Measurements from ENCODE around the gene TRAFD1. TPM values are rescaled to one million over a fixed set of nuclear protein-coding genes. Genes with fewer than 3 reads are reported as not detected.
A peak's percentile ranks its signal among the peaks of the same experiment; 100 is the strongest.

Gene TRAFD1
- total and polyA plus RNA-seq, 2 of the 13 experiments (the other 11 are each of a cell fraction or from before 2014, with no cell fraction given), result 9.5 to 20.9 TPM

DNA sequence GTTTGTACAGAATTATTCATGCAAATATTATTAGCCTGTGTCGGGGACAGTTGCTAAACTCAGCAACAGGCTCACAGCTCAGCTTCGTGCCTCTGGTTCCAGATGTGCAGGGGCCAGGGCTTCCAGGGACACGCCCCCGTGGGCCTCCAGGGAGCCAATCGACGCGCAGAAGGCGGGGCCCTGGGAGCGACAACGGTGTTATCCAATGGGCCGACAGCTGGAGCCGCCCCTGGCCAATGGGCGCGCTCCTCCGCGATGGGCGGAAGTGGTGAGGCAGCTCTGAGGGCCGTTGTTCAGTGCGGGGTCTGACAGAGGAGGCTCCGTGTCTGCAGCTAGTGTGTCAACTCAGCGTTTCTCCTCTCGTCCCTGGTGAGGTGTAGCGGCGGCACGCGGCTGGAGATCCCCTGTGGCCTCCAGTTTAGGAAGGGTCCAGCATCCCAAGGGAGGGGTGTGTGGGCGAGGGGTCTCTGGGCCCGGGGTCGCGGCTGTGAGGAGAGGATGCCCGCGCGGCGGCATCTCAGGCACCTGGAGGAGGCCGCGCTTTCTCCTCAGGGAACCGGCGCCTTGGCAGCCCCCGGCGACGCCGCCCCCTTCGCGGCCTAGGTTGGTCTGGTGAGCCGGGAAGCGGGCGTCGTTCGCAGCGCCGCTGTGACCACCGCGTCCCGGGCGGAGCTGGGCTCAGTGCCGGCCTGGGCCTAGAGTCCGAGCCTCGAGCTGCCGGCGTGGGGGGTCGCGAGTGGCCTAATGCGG lies at the start of gene TRAFD1 (continued):
- TF ChIP-seq NFE2L1 (CRISPR knock-in tag; IDR thresholded peaks at IDR 0.05; ENCODE audit: borderline replicate concordance) (peak; percentile 65; the same call in 1 of the 2 replicates), CHD2 (IDR thresholded peaks at IDR 0.05; ENCODE audit: low read depth, low read length) (peak; percentile 35; the same call in 1 of the 2 replicates), MTF2 (CRISPR knock-in tag; IDR thresholded peaks at IDR 0.05; ENCODE audit: borderline replicate concordance) (no peak; the same call in 1 of the 2 replicates), JUNB (CRISPR knock-in tag; IDR thresholded peaks at IDR 0.05; ENCODE audit: borderline replicate concordance) (no peak), WIZ (CRISPR knock-in tag; IDR thresholded peaks at IDR 0.05) (no peak), NFYC (CRISPR knock-in tag; IDR thresholded peaks at IDR 0.05) (peak; percentile 100), ZNF772 (CRISPR knock-in tag; IDR thresholded peaks at IDR 0.05) (peak; percentile 69), YY1 (IDR thresholded peaks at IDR 0.05; ENCODE audit: insufficient read depth, insufficient replicate concordance, low read depth, low read length) (no peak), TEAD3 (CRISPR knock-in tag; optimal IDR thresholded peaks at IDR 0.05; ENCODE audit: borderline replicate concordance) (no peak), ARHGAP35 (CRISPR knock-in tag; IDR thresholded peaks at IDR 0.05; ENCODE audit: borderline replicate concordance) (no peak), KLF9 (CRISPR knock-in tag; IDR thresholded peaks at IDR 0.05; ENCODE audit: low read depth) (no peak), KAT7 (CRISPR knock-in tag; IDR thresholded peaks at IDR 0.05; ENCODE audit: borderline replicate concordance) (peak; percentile 63; the same call in 1 of the 2 replicates), MAFF (IDR thresholded peaks at IDR 0.05; ENCODE audit: low read depth, low read length) (peak; percentile 89), NR2F6 (IDR thresholded peaks at IDR 0.05) (no peak), NR2F6 (CRISPR knock-in tag; IDR thresholded peaks at IDR 0.05) (no peak), HMG20B (CRISPR knock-in tag; conservative IDR thresholded peaks at IDR 0.05) (no peak), KDM4B (CRISPR knock-in tag; IDR thresholded peaks at IDR 0.05) (no peak), MIER3 (CRISPR knock-in tag; IDR thresholded peaks at IDR 0.05; ENCODE audit: borderline replicate concordance) (no peak), HOXD1 (CRISPR knock-in tag; IDR thresholded peaks at IDR 0.05) (peak; percentile 65; the same call in 1 of the 2 replicates)
- TF ChIP-seq, protein P1, sequence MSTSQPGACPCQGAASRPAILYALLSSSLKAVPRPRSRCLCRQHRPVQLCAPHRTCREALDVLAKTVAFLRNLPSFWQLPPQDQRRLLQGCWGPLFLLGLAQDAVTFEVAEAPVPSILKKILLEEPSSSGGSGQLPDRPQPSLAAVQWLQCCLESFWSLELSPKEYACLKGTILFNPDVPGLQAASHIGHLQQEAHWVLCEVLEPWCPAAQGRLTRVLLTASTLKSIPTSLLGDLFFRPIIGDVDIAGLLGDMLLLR (CRISPR knock-in tag; IDR thresholded peaks at IDR 0.05), result peak; percentile 85; the same call in 1 of the 2 replicates
- TF ChIP-seq, protein P2, sequence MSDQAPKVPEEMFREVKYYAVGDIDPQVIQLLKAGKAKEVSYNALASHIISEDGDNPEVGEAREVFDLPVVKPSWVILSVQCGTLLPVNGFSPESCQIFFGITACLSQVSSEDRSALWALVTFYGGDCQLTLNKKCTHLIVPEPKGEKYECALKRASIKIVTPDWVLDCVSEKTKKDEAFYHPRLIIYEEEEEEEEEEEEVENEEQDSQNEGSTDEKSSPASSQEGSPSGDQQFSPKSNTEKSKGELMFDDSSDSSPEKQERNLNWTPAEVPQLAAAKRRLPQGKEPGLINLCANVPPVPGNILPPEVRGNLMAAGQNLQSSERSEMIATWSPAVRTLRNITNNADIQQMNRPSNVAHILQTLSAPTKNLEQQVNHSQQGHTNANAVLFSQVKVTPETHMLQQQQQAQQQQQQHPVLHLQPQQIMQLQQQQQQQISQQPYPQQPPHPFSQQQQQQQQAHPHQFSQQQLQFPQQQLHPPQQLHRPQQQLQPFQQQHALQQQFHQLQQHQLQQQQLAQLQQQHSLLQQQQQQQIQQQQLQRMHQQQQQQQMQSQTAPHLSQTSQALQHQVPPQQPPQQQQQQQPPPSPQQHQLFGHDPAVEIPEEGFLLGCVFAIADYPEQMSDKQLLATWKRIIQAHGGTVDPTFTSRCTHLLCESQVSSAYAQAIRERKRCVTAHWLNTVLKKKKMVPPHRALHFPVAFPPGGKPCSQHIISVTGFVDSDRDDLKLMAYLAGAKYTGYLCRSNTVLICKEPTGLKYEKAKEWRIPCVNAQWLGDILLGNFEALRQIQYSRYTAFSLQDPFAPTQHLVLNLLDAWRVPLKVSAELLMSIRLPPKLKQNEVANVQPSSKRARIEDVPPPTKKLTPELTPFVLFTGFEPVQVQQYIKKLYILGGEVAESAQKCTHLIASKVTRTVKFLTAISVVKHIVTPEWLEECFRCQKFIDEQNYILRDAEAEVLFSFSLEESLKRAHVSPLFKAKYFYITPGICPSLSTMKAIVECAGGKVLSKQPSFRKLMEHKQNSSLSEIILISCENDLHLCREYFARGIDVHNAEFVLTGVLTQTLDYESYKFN (CRISPR knock-in tag; conservative IDR thresholded peaks at IDR 0.05), result peak; percentile 40; the same call in 1 of the 2 replicates
- TF ChIP-seq, protein P3, sequence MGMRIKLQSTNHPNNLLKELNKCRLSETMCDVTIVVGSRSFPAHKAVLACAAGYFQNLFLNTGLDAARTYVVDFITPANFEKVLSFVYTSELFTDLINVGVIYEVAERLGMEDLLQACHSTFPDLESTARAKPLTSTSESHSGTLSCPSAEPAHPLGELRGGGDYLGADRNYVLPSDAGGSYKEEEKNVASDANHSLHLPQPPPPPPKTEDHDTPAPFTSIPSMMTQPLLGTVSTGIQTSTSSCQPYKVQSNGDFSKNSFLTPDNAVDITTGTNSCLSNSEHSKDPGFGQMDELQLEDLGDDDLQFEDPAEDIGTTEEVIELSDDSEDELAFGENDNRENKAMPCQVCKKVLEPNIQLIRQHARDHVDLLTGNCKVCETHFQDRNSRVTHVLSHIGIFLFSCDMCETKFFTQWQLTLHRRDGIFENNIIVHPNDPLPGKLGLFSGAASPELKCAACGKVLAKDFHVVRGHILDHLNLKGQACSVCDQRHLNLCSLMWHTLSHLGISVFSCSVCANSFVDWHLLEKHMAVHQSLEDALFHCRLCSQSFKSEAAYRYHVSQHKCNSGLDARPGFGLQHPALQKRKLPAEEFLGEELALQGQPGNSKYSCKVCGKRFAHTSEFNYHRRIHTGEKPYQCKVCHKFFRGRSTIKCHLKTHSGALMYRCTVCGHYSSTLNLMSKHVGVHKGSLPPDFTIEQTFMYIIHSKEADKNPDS (CRISPR knock-in tag; IDR thresholded peaks at IDR 0.05), result no peak
- TF ChIP-seq, protein P4, sequence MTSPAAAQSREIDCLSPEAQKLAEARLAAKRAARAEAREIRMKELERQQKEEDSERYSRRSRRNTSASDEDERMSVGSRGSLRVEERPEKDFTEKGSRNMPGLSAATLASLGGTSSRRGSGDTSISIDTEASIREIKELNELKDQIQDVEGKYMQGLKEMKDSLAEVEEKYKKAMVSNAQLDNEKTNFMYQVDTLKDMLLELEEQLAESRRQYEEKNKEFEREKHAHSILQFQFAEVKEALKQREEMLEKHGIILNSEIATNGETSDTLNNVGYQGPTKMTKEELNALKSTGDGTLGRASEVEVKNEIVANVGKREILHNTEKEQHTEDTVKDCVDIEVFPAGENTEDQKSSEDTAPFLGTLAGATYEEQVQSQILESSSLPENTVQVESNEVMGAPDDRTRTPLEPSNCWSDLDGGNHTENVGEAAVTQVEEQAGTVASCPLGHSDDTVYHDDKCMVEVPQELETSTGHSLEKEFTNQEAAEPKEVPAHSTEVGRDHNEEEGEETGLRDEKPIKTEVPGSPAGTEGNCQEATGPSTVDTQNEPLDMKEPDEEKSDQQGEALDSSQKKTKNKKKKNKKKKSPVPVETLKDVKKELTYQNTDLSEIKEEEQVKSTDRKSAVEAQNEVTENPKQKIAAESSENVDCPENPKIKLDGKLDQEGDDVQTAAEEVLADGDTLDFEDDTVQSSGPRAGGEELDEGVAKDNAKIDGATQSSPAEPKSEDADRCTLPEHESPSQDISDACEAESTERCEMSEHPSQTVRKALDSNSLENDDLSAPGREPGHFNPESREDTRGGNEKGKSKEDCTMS (CRISPR knock-in tag; conservative IDR thresholded peaks at IDR 0.05), result no peak
